ENCODE data around the gene VSIR. TPM values are rescaled to one million over a fixed set of nuclear protein-coding genes. Genes with fewer than 3 reads are reported as not detected.

Gene VSIR
- total RNA-seq, 2 donors from 2014 or later = 14.8 to 17.1 TPM

GRCh38 chr10:71716426-71716825 is 56.9 kb downstream of the VSIR start:
- DNase-seq = no peak
- no peak for TF ChIP-seq CTCF (IDR thresholded peaks at IDR 0.05)
- TF ChIP-seq POLR2A (IDR thresholded peaks at IDR 0.05) = no peak
- intact Hi-C loops (cut with DNase I) = no loop called here
- Histone ChIP-seq H3K27ac (no peak overlapping the region), H3K9me3 (no peaks in the 10 kb centered on the region), H3K4me3 (no peak overlapping the region), H3K27me3 (no peaks in the 10 kb centered on the region), H3K36me3 (replicated peaks in 1 of 2; ENCODE audit: insufficient read depth in 1 of 2, low read depth in 2 of 2) (no peaks in the 10 kb centered on the region), H3K4me1 (peaks cover 17% of the 10 kb centered on the region)
- no peak for ATAC-seq
- 74 to 81% methylated on average over 5 of the region's 5 CpGs for WGBS, 2 donors

- no peaks in the 10 kb centered on the region for H3K36me3 ChIP-seq (replicated peaks in 1 of 2; ENCODE audit: insufficient read depth in 1 of 2, low read depth in 2 of 2)
- H3K4me1 ChIP-seq = peaks cover 17% of the 10 kb centered on the region
- H3K27ac ChIP-seq = no peak overlapping the region
- H3K4me3 ChIP-seq = no peak overlapping the region
- H3K9me3 ChIP-seq = no peaks in the 10 kb centered on the region
- no peak for DNase-seq
- intact Hi-C loops (cut with DNase I) = no loop called here
- no peaks in the 10 kb centered on the region for H3K27me3 ChIP-seq
- no peak for TF ChIP-seq CTCF (IDR thresholded peaks at IDR 0.05)
- TF ChIP-seq POLR2A (IDR thresholded peaks at IDR 0.05) = no peak
- WGBS, 2 donors = 70 to 71% methylated on average over 8 to 18 of the region's 20 CpGs
- ATAC-seq = no peak
Measured at GRCh38 chr10:71715860-71716259, 57.5 kb downstream of the VSIR start.

- 55 to 67% methylated on average over 1 to 7 of the region's 8 CpGs for WGBS, 2 donors
- no peaks in the 10 kb centered on the region for H3K9me3 ChIP-seq
- peaks cover 17% of the 10 kb centered on the region for H3K4me1 ChIP-seq
- intact Hi-C loops (cut with DNase I) = no loop called here
- peak overlapping the region in 1 of 4 donors; percentile 64 for H3K27ac ChIP-seq
- no peak overlapping the region for H3K4me3 ChIP-seq
- ATAC-seq = no peak
- H3K27me3 ChIP-seq = no peaks in the 10 kb centered on the region
- DNase-seq = no peak
- no peaks in the 10 kb centered on the region for H3K36me3 ChIP-seq (replicated peaks in 1 of 2; ENCODE audit: insufficient read depth in 1 of 2, low read depth in 2 of 2)
- TF ChIP-seq POLR2A (IDR thresholded peaks at IDR 0.05) (no peak), CTCF (IDR thresholded peaks at IDR 0.05) (no peak)
Measured at GRCh38 chr10:71715026-71715425, 58.3 kb downstream of the VSIR start.

GRCh38 chr10:71714592-71714991 is 58.7 kb downstream of the VSIR start:
- Histone ChIP-seq H3K4me1 (peaks cover 17% of the 10 kb centered on the region), H3K4me3 (no peak overlapping the region), H3K36me3 (replicated peaks in 1 of 2; ENCODE audit: insufficient read depth in 1 of 2, low read depth in 2 of 2) (no peaks in the 10 kb centered on the region), H3K27ac (peak overlapping the region in 3 of 4 donors; percentile 59 to 81 (median 64)), H3K9me3 (no peaks in the 10 kb centered on the region), H3K27me3 (no peaks in the 10 kb centered on the region)
- TF ChIP-seq POLR2A (IDR thresholded peaks at IDR 0.05) (no peak), CTCF (IDR thresholded peaks at IDR 0.05) (no peak)
- DNase-seq = no peak
- 63 to 71% methylated on average over 4 to 5 of the region's 5 CpGs for WGBS, 2 donors
- ATAC-seq = no peak
- intact Hi-C loops (cut with DNase I) = no loop called here

GRCh38 chr10:71714031-71714410 is 59.3 kb downstream of the VSIR start:
- H3K27ac ChIP-seq = peak overlapping the region in 3 of 4 donors; percentile 59 to 81 (median 64)
- no peak for TF ChIP-seq POLR2A (IDR thresholded peaks at IDR 0.05)
- no peak for TF ChIP-seq CTCF (IDR thresholded peaks at IDR 0.05)
- intact Hi-C loops (cut with DNase I) = no loop called here
- whole genome bisulfite sequencing, 2 donors = 61 to 81% methylated on average over 4 of the region's 4 CpGs
- no peak overlapping the region for H3K4me3 ChIP-seq
- H3K36me3 ChIP-seq (replicated peaks in 1 of 2; ENCODE audit: insufficient read depth in 1 of 2, low read depth in 2 of 2) = no peaks in the 10 kb centered on the region
- H3K27me3 ChIP-seq = no peaks in the 10 kb centered on the region
- DNase-seq (no peak), ATAC-seq (no peak)
- H3K4me1 ChIP-seq = peaks cover 17% of the 10 kb centered on the region
- H3K9me3 ChIP-seq = no peaks in the 10 kb centered on the region
